ACC112 (cell line): ENCODE measurements around the gene HS2ST1.
"Not testable (repeated sequence)": the region's sequence is repeated elsewhere in the genome, so short reads cannot be mapped to it uniquely, and the experiment has no call there.

Experiments used
- H2AFZ ChIP-seq: fragments of 200-600 bp; sonication (generic); one replicate; pipeline ENCODE4 v1.6.0; 2017; ENCODE audit warnings: antibody characterized with exemption, low read length; ENCODE audit not compliant: unreplicated experiment
- H3K27ac ChIP-seq: fragments of 200-600 bp; sonication (generic); 2 replicates; pipeline ENCODE4 v1.5.1; 2014; ENCODE audit warnings: low read depth, mild to moderate bottlenecking, antibody characterized with exemption, low read length, moderate library complexity
- H3K27me3 ChIP-seq: fragments of 200-600 bp; sonication (generic); 2 replicates; pipeline ENCODE4 v1.6.1; 2014; ENCODE audit warnings: mild to moderate bottlenecking, antibody characterized with exemption, low read length, moderate library complexity, mixed read lengths; ENCODE audit not compliant: insufficient read depth
- H3K36me3 ChIP-seq: fragments of 200-600 bp; sonication (generic); 2 replicates; pipeline ENCODE4 v1.6.1; 2016; ENCODE audit warnings: mild to moderate bottlenecking, antibody characterized with exemption, low read length, moderate library complexity, mixed read lengths; ENCODE audit not compliant: insufficient read depth
- H3K4me1 ChIP-seq: fragments of 200-600 bp; sonication (generic); one replicate; pipeline ENCODE4 v1.6.1; 2016; ENCODE audit warnings: low read length, mixed read lengths; ENCODE audit not compliant: insufficient read depth, unreplicated experiment, control insufficient read depth
- H3K4me3 ChIP-seq: fragments of 200-600 bp; sonication (generic); 2 replicates; pipeline ENCODE4 v1.5.1; 2014; ENCODE audit warnings: mild to moderate bottlenecking, low read depth, low read length
- H3K79me2 ChIP-seq: fragments of 200-600 bp; sonication (generic); one replicate; pipeline ENCODE4 v1.6.0; 2016; ENCODE audit warnings: low read length; ENCODE audit not compliant: control insufficient read depth, unreplicated experiment, insufficient read depth

The HS2ST1 gene

DNA sequence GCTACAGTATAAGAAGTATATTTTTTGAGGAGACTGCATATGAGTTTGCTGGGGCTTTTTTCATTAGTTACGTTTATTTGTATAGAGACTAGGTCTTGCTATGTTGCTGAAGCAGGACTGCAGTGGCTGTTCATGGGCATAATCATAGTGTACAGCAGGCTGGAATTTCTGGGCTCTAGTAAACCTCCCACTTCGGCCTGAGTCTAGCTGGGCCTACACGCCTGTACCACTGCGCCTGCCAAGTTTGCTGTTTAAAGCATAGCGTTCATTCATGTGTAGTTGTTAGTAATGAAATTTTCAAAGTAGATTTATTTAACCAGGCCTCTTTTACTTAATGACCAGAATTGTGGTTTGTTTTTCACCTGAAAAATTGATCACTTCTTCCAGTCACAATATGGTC, 33.8 kb downstream of the HS2ST1 start:
- H3K4me3 ChIP-seq: no peak overlapping the region
- no peak overlapping the region for H2AFZ ChIP-seq
- H3K79me2 ChIP-seq: peaks cover 8% of the 10 kb centered on the region
- H3K27ac ChIP-seq: no peak overlapping the region
- H3K36me3 ChIP-seq: no peaks in the 10 kb centered on the region
- H3K4me1 ChIP-seq: no peaks in the 10 kb centered on the region
- H3K27me3 ChIP-seq: no peaks in the 10 kb centered on the region

DNA sequence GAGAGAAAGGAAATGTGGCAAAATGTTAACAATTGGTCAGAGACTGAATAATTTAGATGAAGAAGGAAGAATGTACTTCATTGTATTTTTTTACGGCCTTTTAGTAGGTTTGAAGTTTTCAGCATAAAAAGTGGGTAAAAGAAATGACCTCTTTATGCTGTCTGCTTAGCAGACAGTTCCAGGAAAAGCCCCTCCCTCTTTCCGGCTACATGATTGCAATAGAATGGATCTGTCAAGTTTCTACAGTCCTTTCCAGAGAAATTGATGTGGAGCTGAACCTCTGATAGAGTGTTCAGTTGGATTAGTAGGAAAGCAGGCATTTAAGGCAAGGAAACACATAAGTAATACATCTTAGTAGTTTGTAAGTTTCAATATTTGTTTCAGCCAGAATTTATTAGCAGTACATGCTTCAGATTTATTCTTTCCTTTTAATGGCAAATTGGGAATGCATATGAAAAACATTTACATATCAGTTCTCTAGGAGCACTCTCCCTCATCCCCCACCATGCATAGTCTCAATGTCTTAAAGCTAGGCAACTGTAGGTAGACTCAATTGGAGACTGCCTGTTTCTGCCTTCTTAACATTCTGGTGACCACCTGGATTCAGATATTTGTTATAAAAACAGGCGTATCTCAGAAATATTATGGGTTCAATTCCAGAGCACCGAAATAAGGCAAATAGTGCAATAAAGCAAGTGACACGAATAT, 36.4 kb downstream of the HS2ST1 start:
- Histone ChIP-seq H3K36me3 (no peaks in the 10 kb centered on the region), H3K4me3 (no peak overlapping the region), H3K4me1 (no peaks in the 10 kb centered on the region), H3K27ac (no peak overlapping the region), H3K27me3 (no peaks in the 10 kb centered on the region), H3K79me2 (peaks cover 8% of the 10 kb centered on the region), H2AFZ (no peak overlapping the region)

DNA sequence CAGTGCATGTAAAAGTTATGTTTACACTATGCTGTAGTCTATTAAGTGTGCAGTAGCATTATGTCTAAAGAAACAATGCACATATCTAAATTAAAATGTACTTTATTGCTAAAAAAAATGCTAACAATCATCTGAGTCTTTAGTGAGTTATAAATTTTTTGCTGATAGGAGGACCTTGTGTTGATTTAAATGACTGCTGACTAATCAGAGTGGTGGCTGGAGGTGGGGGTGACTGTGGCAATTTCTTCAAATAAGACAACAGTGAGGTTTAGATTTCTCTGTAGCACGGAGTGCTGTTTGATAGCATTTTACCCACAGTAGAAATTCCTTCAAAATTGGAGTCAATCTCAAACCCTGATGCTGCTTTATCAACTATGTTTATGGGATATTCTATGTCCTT, 37.0 kb downstream of the HS2ST1 start:
- Histone ChIP-seq H2AFZ (no peak overlapping the region), H3K4me1 (no peaks in the 10 kb centered on the region), H3K4me3 (no peak overlapping the region), H3K27ac (no peak overlapping the region), H3K36me3 (no peaks in the 10 kb centered on the region), H3K79me2 (peaks cover 8% of the 10 kb centered on the region), H3K27me3 (no peaks in the 10 kb centered on the region)

DNA sequence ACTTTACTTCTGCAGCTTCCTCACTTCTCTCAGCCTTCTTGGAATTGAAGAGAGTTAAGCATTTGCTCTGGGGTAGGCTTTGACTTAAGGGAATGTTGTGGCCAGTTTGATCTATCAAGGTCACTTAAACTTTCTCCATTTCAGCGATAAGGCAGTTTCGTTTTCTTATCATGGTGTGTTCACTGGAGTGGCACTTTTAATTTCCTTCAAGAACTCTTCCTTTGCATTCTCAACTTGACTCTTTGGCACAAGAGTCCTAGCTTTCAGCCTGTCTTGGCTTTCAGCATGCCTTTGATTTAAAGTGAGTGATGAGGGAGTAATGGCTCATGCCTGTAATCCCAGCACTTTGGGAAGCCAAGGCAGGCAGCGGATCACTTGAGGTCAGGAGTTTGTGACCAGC, 38.7 kb downstream of the HS2ST1 start:
- no peak overlapping the region for H3K4me3 ChIP-seq

DNA sequence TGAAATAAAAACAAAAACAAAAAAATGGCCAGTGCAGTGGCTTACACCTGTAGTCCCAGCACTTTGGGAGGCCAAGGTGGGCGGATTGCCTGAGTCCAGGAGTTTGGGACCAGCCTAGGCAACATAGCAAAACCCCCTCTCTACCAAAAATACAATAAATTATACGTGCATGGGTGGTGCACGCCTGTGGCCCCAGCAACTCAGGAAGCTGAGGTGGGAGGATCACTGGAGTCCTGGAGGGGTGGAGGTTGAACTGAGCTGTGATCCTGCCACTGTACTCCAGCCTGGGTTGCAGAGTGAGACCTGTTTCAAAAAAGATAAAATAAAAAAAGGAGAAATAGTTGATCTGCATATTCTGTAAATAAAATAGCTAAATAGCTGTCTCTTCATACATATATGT, 41.2 kb downstream of the HS2ST1 start:
- Histone ChIP-seq H3K79me2 (peaks cover 2% of the 10 kb centered on the region), H3K36me3 (no peaks in the 10 kb centered on the region; the same call in 1 of the 2 replicates), H2AFZ (no peak overlapping the region), H3K27me3 (no peaks in the 10 kb centered on the region), H3K4me1 (no peaks in the 10 kb centered on the region), H3K4me3 (no peak overlapping the region), H3K27ac (no peak overlapping the region)

More for the DNA sequence above, 38.7 kb downstream of the HS2ST1 start:
- no peaks in the 10 kb centered on the region for H3K27me3 ChIP-seq
- no peaks in the 10 kb centered on the region for H3K4me1 ChIP-seq
- H3K79me2 ChIP-seq: peaks cover 8% of the 10 kb centered on the region
- H3K27ac ChIP-seq: no peak overlapping the region
- no peaks in the 10 kb centered on the region for H3K36me3 ChIP-seq
- H2AFZ ChIP-seq: no peak overlapping the region

DNA sequence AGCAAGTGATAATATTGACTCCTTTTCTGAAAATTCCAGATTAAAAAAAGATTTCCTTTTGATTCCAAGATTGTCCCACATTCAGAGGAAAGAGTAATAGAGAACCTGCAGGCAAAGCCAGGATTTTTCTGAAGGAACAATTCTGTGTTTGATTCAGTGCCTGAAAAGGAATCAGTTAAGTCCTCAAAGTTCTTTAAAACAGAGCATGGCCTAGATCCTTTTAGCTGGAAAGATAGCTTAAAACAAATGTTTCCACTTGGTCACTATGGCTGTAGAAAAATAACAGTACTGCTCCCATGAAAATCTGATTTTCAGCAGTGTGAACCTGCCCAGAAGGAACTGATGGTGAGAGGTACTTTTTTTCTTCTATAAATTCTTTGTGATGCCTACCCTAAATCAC, 41.8 kb downstream of the HS2ST1 start:
- Histone ChIP-seq H3K4me1 (no peaks in the 10 kb centered on the region), H3K36me3 (no peaks in the 10 kb centered on the region; the same call in 1 of the 2 replicates), H3K27ac (no peak overlapping the region), H3K27me3 (no peaks in the 10 kb centered on the region), H3K79me2 (no peaks in the 10 kb centered on the region), H3K4me3 (no peak overlapping the region), H2AFZ (no peak overlapping the region)

DNA sequence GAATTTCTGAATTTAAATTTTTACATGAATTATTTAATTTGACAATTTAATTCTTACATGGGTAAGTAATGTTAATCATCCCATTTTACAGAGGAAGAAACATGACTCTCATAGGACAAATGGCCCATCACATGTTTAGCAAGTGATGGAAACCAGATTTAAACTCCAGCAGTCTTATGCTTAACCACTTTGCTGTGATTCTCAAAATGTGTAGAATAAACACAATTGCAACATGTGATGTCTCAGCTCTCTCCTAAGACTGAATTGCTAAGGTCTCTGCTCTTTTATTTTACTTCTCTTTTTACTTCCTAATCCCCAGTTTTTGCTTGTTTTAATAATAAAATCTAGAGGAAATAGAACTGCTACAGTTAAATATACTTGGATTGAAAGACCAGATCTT, 42.8 kb downstream of the HS2ST1 start:
- no peaks in the 10 kb centered on the region for H3K4me1 ChIP-seq
- no peak overlapping the region for H3K4me3 ChIP-seq
- no peaks in the 10 kb centered on the region; the same call in 1 of the 2 replicates for H3K36me3 ChIP-seq

DNA sequence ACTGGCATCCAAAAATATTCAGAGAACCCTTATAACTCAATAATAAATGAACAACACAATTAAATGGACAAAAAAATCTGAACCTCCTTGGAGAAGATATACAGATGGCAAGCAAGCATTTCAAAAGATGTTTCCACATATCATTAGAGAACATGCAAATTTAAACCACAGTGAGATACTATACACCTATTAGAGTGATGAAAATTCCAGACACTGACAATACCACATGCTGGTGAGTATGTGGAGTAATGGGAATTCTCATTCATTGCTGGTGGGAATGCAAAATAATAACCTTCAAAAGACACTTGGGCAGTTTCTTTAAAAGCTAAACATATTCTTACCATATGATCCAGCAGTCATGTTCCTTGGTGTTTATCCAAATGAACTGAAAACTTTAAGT, 46.1 kb downstream of the HS2ST1 start:
- H3K4me3 ChIP-seq: no peak overlapping the region
- no peak overlapping the region for H2AFZ ChIP-seq
- no peaks in the 10 kb centered on the region; the same call in 1 of the 2 replicates for H3K36me3 ChIP-seq
- H3K79me2 ChIP-seq: no peaks in the 10 kb centered on the region
- no peaks in the 10 kb centered on the region for H3K4me1 ChIP-seq
- H3K27ac ChIP-seq: no peak overlapping the region
- no peaks in the 10 kb centered on the region for H3K27me3 ChIP-seq

More for the DNA sequence above, 42.8 kb downstream of the HS2ST1 start:
- Histone ChIP-seq H3K27ac (no peak overlapping the region), H3K79me2 (no peaks in the 10 kb centered on the region), H2AFZ (no peak overlapping the region), H3K27me3 (no peaks in the 10 kb centered on the region)

DNA sequence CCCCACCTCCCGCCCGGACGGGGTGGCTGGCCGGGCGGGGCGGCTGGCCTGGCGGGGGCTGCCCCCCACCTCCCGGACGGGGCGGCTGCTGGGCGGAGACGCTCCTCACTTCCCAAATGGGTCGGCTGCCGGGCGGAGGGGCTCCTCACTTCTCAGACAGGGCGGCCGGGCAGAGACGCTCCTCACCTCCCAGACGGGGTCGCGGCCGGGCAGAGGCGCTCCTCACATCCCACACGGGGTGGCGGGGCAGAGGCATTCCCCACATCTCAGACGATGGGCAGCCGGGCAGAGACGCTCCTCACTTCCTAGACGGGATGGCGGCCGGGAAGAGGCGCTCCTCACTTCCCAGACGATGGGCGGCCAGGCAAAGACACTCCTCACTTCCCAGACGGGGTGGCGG, 49.4 kb downstream of the HS2ST1 start:
- H3K4me1 ChIP-seq, H3K79me2 ChIP-seq, H2AFZ ChIP-seq, H3K27me3 ChIP-seq, H3K27ac ChIP-seq, H3K4me3 ChIP-seq, H3K36me3 ChIP-seq: not testable (repeated sequence)

DNA sequence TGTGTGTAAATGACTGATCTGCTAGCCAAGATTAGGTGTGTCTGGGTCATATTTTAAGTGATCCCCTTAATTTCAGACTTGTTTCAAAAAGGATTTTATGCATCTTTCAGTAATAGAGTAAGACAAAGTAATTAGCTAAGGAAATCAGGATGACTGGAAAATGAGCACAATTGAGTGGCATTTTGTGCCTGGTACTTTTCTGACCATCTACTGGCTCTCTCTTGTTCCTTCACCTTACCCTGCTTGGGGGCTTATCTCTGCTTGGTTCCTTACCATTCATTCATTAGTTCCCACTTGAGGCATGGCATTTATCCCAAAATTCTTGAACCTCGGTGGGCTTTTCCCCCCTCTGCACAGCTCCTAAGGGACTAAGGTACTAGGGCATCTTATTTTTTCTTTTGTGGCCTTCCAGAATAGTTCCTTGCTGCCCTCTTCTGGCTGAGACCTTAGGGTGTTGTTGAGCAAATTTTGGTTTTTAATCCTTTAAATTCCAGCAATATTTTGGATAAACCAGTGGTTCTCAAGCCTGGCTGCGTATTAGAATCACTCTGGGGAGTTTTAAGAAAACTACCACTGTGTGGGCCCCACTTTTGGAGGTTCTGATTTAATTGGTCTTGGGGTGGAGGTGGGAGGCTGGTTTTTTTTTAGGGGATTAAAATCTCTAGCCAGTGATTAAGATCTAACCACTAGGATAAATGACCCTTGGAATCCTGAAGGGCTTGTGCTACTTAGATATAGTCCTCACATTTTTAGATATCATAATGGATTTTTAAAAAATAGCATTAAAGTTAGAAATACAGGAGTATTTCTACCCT, 50.8 kb downstream of the HS2ST1 start:
- no peak overlapping the region for H3K4me3 ChIP-seq
- no peak overlapping the region for H3K27ac ChIP-seq
- H3K79me2 ChIP-seq: no peaks in the 10 kb centered on the region
- H3K4me1 ChIP-seq: no peaks in the 10 kb centered on the region
- H3K36me3 ChIP-seq: no peaks in the 10 kb centered on the region
- H2AFZ ChIP-seq: no peak overlapping the region
- H3K27me3 ChIP-seq: no peaks in the 10 kb centered on the region

DNA sequence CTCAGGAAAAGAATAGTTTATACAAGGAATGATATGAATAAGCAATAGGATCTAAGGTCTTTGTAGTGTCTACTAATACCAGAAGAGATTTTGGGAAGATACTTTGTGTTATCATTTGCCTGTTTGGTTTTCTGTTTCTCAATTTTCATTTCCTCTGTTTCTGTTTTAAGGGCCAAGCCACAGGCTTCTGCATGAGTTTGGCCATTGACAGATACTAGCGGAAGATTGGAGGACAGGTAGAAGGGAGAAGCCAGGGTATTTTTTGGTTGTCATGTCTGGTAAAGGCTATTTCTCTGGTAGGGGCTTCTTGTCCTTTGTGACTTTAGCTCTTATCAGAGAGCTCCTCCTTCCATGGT, 51.4 kb downstream of the HS2ST1 start:
- Histone ChIP-seq H3K27me3 (no peaks in the 10 kb centered on the region), H2AFZ (no peak overlapping the region), H3K27ac (no peak overlapping the region)

More for the DNA sequence above, 51.4 kb downstream of the HS2ST1 start:
- Histone ChIP-seq H3K4me1 (no peaks in the 10 kb centered on the region), H3K79me2 (no peaks in the 10 kb centered on the region), H3K36me3 (no peaks in the 10 kb centered on the region), H3K4me3 (no peak overlapping the region)
